Measurements from ENCODE around the gene MTMR4.
"Not testable (repeated sequence)": the region's sequence is repeated elsewhere in the genome, so short reads cannot be mapped to it uniquely, and the experiment has no call there.

The MTMR4 gene

GRCh38 chr17:58492238-58493121 is 22.0 kb downstream of the MTMR4 start:
- DNase-seq (ENCODE audit: low read depth) = no peak

GRCh38 chr17:58491510-58492045 is 22.9 kb downstream of the MTMR4 start:
- DNase-seq (ENCODE audit: low read depth) = no peak

- DNase-seq (ENCODE audit: low read depth) = no peak
Observed at GRCh38 chr17:58488428-58488890, 26.0 kb downstream of the MTMR4 start.

GRCh38 chr17:58487589-58488427 is 26.6 kb downstream of the MTMR4 start, which contains the start of gene HSF5:
TSS of gene HSF5 (minus strand) at chr17:58488408. CDS start at chr17:58488274, 134 bp downstream.
- DNase-seq (ENCODE audit: low read depth) = no peak

- no peak for DNase-seq (ENCODE audit: low read depth)
Observed at GRCh38 chr17:58484600-58484999, 29.8 kb downstream of the MTMR4 start.

GRCh38 chr17:58481798-58482197 is 32.6 kb downstream of the MTMR4 start:
- not testable (repeated sequence) for DNase-seq (ENCODE audit: low read depth)

GRCh38 chr17:58480090-58480489 is 34.3 kb downstream of the MTMR4 start:
- DNase-seq (ENCODE audit: low read depth) = no peak

- no peak for DNase-seq (ENCODE audit: low read depth)
Observed at GRCh38 chr17:58476812-58477211, 37.6 kb downstream of the MTMR4 start.

GRCh38 chr17:58475985-58476384 is 38.5 kb downstream of the MTMR4 start:
- DNase-seq (ENCODE audit: low read depth) = no peak

GRCh38 chr17:58470356-58470755 is 44.1 kb downstream of the MTMR4 start:
- no peak for DNase-seq (ENCODE audit: low read depth)

GRCh38 chr17:58468944-58469343 is 45.5 kb downstream of the MTMR4 start:
- DNase-seq (ENCODE audit: low read depth) = no peak

GRCh38 chr17:58455491-58455890 is 58.9 kb downstream of the MTMR4 start:
- DNase-seq (ENCODE audit: low read depth) = no peak

GRCh38 chr17:58452738-58453137 is 61.7 kb downstream of the MTMR4 start:
- no peak for DNase-seq (ENCODE audit: low read depth)

GRCh38 chr17:58447039-58447975 is 67.1 kb downstream of the MTMR4 start:
- peak; percentile 72 for DNase-seq (ENCODE audit: low read depth)

GRCh38 chr17:58446086-58446485 is 68.4 kb downstream of the MTMR4 start:
- DNase-seq (ENCODE audit: low read depth) = no peak
